HepG2 (cell line): ENCODE measurements around the gene KRTDAP. TPM values are rescaled to one million over a fixed set of nuclear protein-coding genes. Genes with fewer than 3 reads are reported as not detected.

ENCODE experiments used
- AGO1 ChIP-seq: fragments of 200-400 bp; formaldehyde crosslinking; IDR thresholded peaks from 2 replicates; pipeline ENCODE4 v1.6.1; 2017; ENCODE audit warnings: mild to moderate bottlenecking, low read depth, low read length, moderate library complexity; ENCODE audit not compliant: poor library complexity, severe bottlenecking
- AKNA ChIP-seq: sonication (generic); formaldehyde crosslinking; IDR thresholded peaks from 2 replicates; pipeline ENCODE4 v1.4.0; 2020; ENCODE audit warnings: missing genetic modification reagents, borderline replicate concordance
- ARID3A ChIP-seq: IDR thresholded peaks from 2 replicates; pipeline ENCODE4 v1.6.1; 2012; ENCODE audit warnings: low read depth, low read length, improper control_type of control experiment
- ATF7 ChIP-seq, 2 experiments: fragments of 450-650 bp in 1 of 2; sonication (generic) in 1 of 2; formaldehyde crosslinking in 1 of 2; IDR thresholded peaks; 2 replicates each; pipeline versions ENCODE4 v1.4.0 to v1.6.1; 2016 to 2020; ENCODE audit warnings: antibody characterized with exemption in 1 of 2, mild to moderate bottlenecking in 1 of 2, missing genetic modification reagents in 1 of 2
- CREB1 ChIP-seq, 2 experiments: fragments of 450-650 bp in 1 of 2; IDR thresholded peaks; 2 replicates each; pipeline ENCODE4 v1.6.1; 2016 to 2017; ENCODE audit warnings: control low read depth in 1 of 2, mild to moderate bottlenecking in 1 of 2, missing compliant biosample characterization in 1 of 2, missing genetic modification characterization in 1 of 2
- ELF1 ChIP-seq: sonication (generic); formaldehyde crosslinking; IDR thresholded peaks from 2 replicates; pipeline ENCODE4 v1.4.0; 2020; ENCODE audit warnings: missing genetic modification reagents
- FOXO4 ChIP-seq: sonication (generic); formaldehyde crosslinking; conservative IDR thresholded peaks from 2 replicates; pipeline ENCODE4 v1.8.1; 2023; ENCODE audit warnings: missing genetic modification reagents
- FOXP1 ChIP-seq, 2 experiments: fragments of 450-650 bp in 1 of 2; IDR thresholded peaks; 2 replicates each; pipeline ENCODE4 v1.6.1; 2017 to 2018; ENCODE audit warnings: antibody characterized with exemption in 1 of 2
- HES4 ChIP-seq: sonication (generic); formaldehyde crosslinking; IDR thresholded peaks from 2 replicates; pipeline ENCODE4 v1.9.0; 2021; ENCODE audit warnings: mild to moderate bottlenecking, missing genetic modification reagents, borderline replicate concordance
- KDM2A ChIP-seq: sonication (generic); formaldehyde crosslinking; IDR thresholded peaks from 2 replicates; pipeline ENCODE4 v1.4.0; 2020; ENCODE audit warnings: low read depth, missing genetic modification reagents, borderline replicate concordance
- MLX ChIP-seq: IDR thresholded peaks from 2 replicates; pipeline ENCODE4 v1.6.1; 2016
- NR2F1 ChIP-seq, 2 experiments: fragments of 450-650 bp in 1 of 2; formaldehyde crosslinking in 1 of 2; IDR thresholded peaks; 2 replicates each; pipeline versions ENCODE4 v1.5.0 to v1.6.1; 2016 to 2020; ENCODE audit warnings: mild to moderate bottlenecking in 1 of 2, missing compliant biosample characterization in 1 of 2, missing genetic modification reagents in 1 of 2, moderate library complexity in 1 of 2
- ZBTB21 ChIP-seq: sonication (generic); formaldehyde crosslinking; IDR thresholded peaks from 2 replicates; pipeline ENCODE4 v1.4.0; 2020; ENCODE audit warnings: missing genetic modification reagents
- ZBTB37 ChIP-seq: sonication (generic); formaldehyde crosslinking; IDR thresholded peaks from 2 replicates; pipeline ENCODE4 v1.4.0; 2020; ENCODE audit warnings: mild to moderate bottlenecking, missing genetic modification reagents
- ZBTB42 ChIP-seq: sonication (generic); formaldehyde crosslinking; IDR thresholded peaks from 2 replicates; pipeline ENCODE4 v1.5.0; 2020; ENCODE audit warnings: mild to moderate bottlenecking, missing genetic modification reagents
- ZNF331 ChIP-seq: sonication (generic); formaldehyde crosslinking; IDR thresholded peaks from 2 replicates; pipeline ENCODE4 v1.4.0; 2020; ENCODE audit warnings: missing genetic modification reagents
- ZNF484 ChIP-seq: sonication (generic); formaldehyde crosslinking; IDR thresholded peaks from 2 replicates; pipeline ENCODE4 v1.5.1; 2020; ENCODE audit warnings: mild to moderate bottlenecking, low read depth, missing genetic modification reagents, borderline replicate concordance
- ZNF496 ChIP-seq: sonication (generic); formaldehyde crosslinking; IDR thresholded peaks from 2 replicates; pipeline ENCODE4 v1.8.1; 2023; ENCODE audit warnings: mild to moderate bottlenecking, moderate library complexity, missing genetic modification reagents; ENCODE audit not compliant: insufficient replicate concordance
- polyA plus RNA-seq, 8 experiments: library from polyadenylated mRNA; depleted of rRNA in 3 of 8; stranded (reverse) in 7 of 8; unstranded in 1 of 8; fragments of >200 nt; fragmentation: Illumina TruSeq in 4 of 8; extraction: Trizol in 4 of 8; gene quantifications; 2 replicates each; pipeline versions ENCODE4 v1.2.1 to v1.2.3, GENCODE V29; 2011 to 2016; ENCODE audit warnings: low read depth in 4 of 8, missing spikeins in 1 of 8, mixed read lengths in 1 of 8; ENCODE audit not compliant: insufficient read depth in 1 of 8
- total RNA-seq, 5 experiments: library from RNA; depleted of rRNA; stranded (reverse); fragments of >200 nt; fragmentation: Illumina TruSeq; extraction: Trizol; gene quantifications; 2 replicates each; pipeline ENCODE4 v1.2.3, GENCODE V29; 2016; ENCODE audit warnings: low read depth in 1 of 5

Gene KRTDAP
- total and polyA plus RNA-seq, 2 of the 13 experiments (the other 11 are each of a cell fraction or from before 2014, with no cell fraction given) = 0.86 to 1.5 TPM

- TF ChIP-seq ARID3A = no peak
- peak; percentile 38; the same call in 1 of the 2 replicates for TF ChIP-seq HES4 (CRISPR knock-in tag)
- TF ChIP-seq ZBTB21 (CRISPR knock-in tag) = peak; percentile 70; the same call in 1 of the 2 replicates
- TF ChIP-seq ZNF496 (CRISPR knock-in tag) = no peak
- no peak for TF ChIP-seq AKNA (CRISPR knock-in tag)
- TF ChIP-seq FOXO4 (CRISPR knock-in tag) = no peak
- peak; percentile 84 for TF ChIP-seq ATF7 (IDR thresholded peaks at IDR 0.05)
- TF ChIP-seq ATF7 (CRISPR knock-in tag; IDR thresholded peaks at IDR 0.05) = no peak
- no peak for TF ChIP-seq ZBTB42
- no peak for TF ChIP-seq AGO1
- no peak for TF ChIP-seq NR2F1 (CRISPR knock-in tag; IDR thresholded peaks at IDR 0.05)
- peak; percentile 15; the same call in 1 of the 2 replicates for TF ChIP-seq KDM2A (CRISPR knock-in tag)
- TF ChIP-seq FOXP1 (IDR thresholded peaks at IDR 0.05) = no peak
- no peak for TF ChIP-seq FOXP1 (CRISPR knock-in tag; IDR thresholded peaks at IDR 0.05)
- no peak for TF ChIP-seq MLX (CRISPR knock-in tag)
- TF ChIP-seq ZNF331 (CRISPR knock-in tag) = no peak
- no peak for TF ChIP-seq ELF1 (CRISPR knock-in tag)
- no peak for TF ChIP-seq ZNF484 (CRISPR knock-in tag)
- peak; percentile 99 for TF ChIP-seq CREB1 (IDR thresholded peaks at IDR 0.05)
- TF ChIP-seq CREB1 (CRISPR knock-in tag; IDR thresholded peaks at IDR 0.05) = no peak
- no peak for TF ChIP-seq ZBTB37
Measured at GRCh38 chr19:35533201-35533821, 43.0 kb upstream of the KRTDAP start, which contains the start of gene GAPDHS (continued).
